Measurements from ENCODE around the gene ABCF1.

GRCh38 chr6:30557683-30557981 lies 13.6 kb upstream of the ABCF1 start:
- TF ChIP-seq ARNTL (CRISPR knock-in tag; IDR thresholded peaks at IDR 0.05; ENCODE audit: borderline replicate concordance, low read depth) (no peak), PATZ1 (CRISPR knock-in tag; IDR thresholded peaks at IDR 0.05; ENCODE audit: borderline replicate concordance) (no peak), ZNF565 (CRISPR knock-in tag; conservative IDR thresholded peaks at IDR 0.05; ENCODE audit: low read depth) (no peak), TCF4 (CRISPR knock-in tag; IDR thresholded peaks at IDR 0.05; ENCODE audit: borderline replicate concordance) (no peak), ESRRG (CRISPR knock-in tag; IDR thresholded peaks at IDR 0.05) (no peak), ZC3H10 (CRISPR knock-in tag; IDR thresholded peaks at IDR 0.05) (no peak), POU6F1 (CRISPR knock-in tag; IDR thresholded peaks at IDR 0.05; ENCODE audit: borderline replicate concordance, low read depth) (no peak), CREB5 (CRISPR knock-in tag; IDR thresholded peaks at IDR 0.05; ENCODE audit: low read depth) (no peak), ZFP3 (CRISPR knock-in tag; IDR thresholded peaks at IDR 0.05) (no peak), TOX (CRISPR knock-in tag; IDR thresholded peaks at IDR 0.05; ENCODE audit: borderline replicate concordance) (no peak), ISL1 (CRISPR knock-in tag; IDR thresholded peaks at IDR 0.05) (no peak), RARB (CRISPR knock-in tag; IDR thresholded peaks at IDR 0.05) (no peak)
